GM19043 (cell line): Measurements from ENCODE around the gene NDUFS3.

Experiments used
- ATAC-seq: cut with Tn5 transposase; IDR thresholded peaks from one replicate; pipeline ENCODE4 v1.9.1; 2021; ENCODE audit warnings: low read depth; ENCODE audit not compliant: unreplicated experiment

NDUFS3 gene

GRCh38 chr11:47589118-47589517, 10.2 kb downstream of the NDUFS3 start:
- no peak for ATAC-seq

GRCh38 chr11:47589584-47589976, 10.7 kb downstream of the NDUFS3 start:
- ATAC-seq: no peak

- ATAC-seq: no peak
These were observed 11.3 kb downstream of the NDUFS3 start for GRCh38 chr11:47589977-47590861.

GRCh38 chr11:47591764-47592163, 12.9 kb downstream of the NDUFS3 start:
- no peak for ATAC-seq

GRCh38 chr11:47592251-47592650, 13.4 kb downstream of the NDUFS3 start:
- no peak for ATAC-seq

- ATAC-seq: no peak
These were observed 14.1 kb downstream of the NDUFS3 start for GRCh38 chr11:47592970-47593369.

GRCh38 chr11:47593492-47593933, 14.6 kb downstream of the NDUFS3 start:
- no peak for ATAC-seq

- no peak for ATAC-seq
These were observed 15.3 kb downstream of the NDUFS3 start, which contains the start of gene C1QTNF4 for GRCh38 chr11:47593934-47594855. TSS of gene C1QTNF4 (minus strand) at chr11:47594411. CDS start at chr11:47590810, 3,601 bp downstream.

- no peak for ATAC-seq
These were observed 16.2 kb downstream of the NDUFS3 start for GRCh38 chr11:47595029-47595428.

- ATAC-seq: no peak
These were observed 17.1 kb downstream of the NDUFS3 start for GRCh38 chr11:47595967-47596366.

- ATAC-seq: no peak
These were observed 21.0 kb downstream of the NDUFS3 start for GRCh38 chr11:47599902-47600301.

- ATAC-seq: no peak
These were observed 24.4 kb downstream of the NDUFS3 start for GRCh38 chr11:47603295-47603694.

- ATAC-seq: no peak
These were observed 27.0 kb downstream of the NDUFS3 start for GRCh38 chr11:47605921-47606320.

GRCh38 chr11:47606731-47607130, 27.9 kb downstream of the NDUFS3 start:
- no peak for ATAC-seq

- ATAC-seq: no peak
These were observed 28.5 kb downstream of the NDUFS3 start for GRCh38 chr11:47607380-47607779.

- ATAC-seq: no peak
These were observed 30.8 kb downstream of the NDUFS3 start for GRCh38 chr11:47609675-47610074.

- ATAC-seq: peak; percentile 89
These were observed 32.5 kb downstream of the NDUFS3 start for GRCh38 chr11:47611348-47611794.

- no peak for ATAC-seq
These were observed 36.4 kb downstream of the NDUFS3 start for GRCh38 chr11:47615249-47615648.

- no peak for ATAC-seq
These were observed 38.0 kb downstream of the NDUFS3 start for GRCh38 chr11:47616726-47617416.

- ATAC-seq: no peak
These were observed 38.5 kb downstream of the NDUFS3 start for GRCh38 chr11:47617417-47617809.
